Measurements from ENCODE around the gene GPC2.

- TF ChIP-seq CTCF (IDR thresholded peaks at IDR 0.05 in 2 of 3, conservative IDR thresholded peaks at IDR 0.05 in 1 of 3; ENCODE audit: borderline replicate concordance in 1 of 3, insufficient read depth in 1 of 3, low read depth in 2 of 3, low read length in 2 of 3): peak in 2 of 3 experiments; percentile 93 to 98; a peak in 4 of 6 replicates
- no peak for TF ChIP-seq EZH2 (IDR thresholded peaks at IDR 0.05)
- no peak for TF ChIP-seq POLR2A (IDR thresholded peaks at IDR 0.05; ENCODE audit: borderline replicate concordance, extremely low read depth, insufficient read depth, insufficient read length)
- no peak for TF ChIP-seq RAD21 (IDR thresholded peaks at IDR 0.05; ENCODE audit: low read depth)
- TF ChIP-seq, protein P1, sequence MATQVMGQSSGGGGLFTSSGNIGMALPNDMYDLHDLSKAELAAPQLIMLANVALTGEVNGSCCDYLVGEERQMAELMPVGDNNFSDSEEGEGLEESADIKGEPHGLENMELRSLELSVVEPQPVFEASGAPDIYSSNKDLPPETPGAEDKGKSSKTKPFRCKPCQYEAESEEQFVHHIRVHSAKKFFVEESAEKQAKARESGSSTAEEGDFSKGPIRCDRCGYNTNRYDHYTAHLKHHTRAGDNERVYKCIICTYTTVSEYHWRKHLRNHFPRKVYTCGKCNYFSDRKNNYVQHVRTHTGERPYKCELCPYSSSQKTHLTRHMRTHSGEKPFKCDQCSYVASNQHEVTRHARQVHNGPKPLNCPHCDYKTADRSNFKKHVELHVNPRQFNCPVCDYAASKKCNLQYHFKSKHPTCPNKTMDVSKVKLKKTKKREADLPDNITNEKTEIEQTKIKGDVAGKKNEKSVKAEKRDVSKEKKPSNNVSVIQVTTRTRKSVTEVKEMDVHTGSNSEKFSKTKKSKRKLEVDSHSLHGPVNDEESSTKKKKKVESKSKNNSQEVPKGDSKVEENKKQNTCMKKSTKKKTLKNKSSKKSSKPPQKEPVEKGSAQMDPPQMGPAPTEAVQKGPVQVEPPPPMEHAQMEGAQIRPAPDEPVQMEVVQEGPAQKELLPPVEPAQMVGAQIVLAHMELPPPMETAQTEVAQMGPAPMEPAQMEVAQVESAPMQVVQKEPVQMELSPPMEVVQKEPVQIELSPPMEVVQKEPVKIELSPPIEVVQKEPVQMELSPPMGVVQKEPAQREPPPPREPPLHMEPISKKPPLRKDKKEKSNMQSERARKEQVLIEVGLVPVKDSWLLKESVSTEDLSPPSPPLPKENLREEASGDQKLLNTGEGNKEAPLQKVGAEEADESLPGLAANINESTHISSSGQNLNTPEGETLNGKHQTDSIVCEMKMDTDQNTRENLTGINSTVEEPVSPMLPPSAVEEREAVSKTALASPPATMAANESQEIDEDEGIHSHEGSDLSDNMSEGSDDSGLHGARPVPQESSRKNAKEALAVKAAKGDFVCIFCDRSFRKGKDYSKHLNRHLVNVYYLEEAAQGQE (IDR thresholded peaks at IDR 0.05; ENCODE audit: low read depth): no peak
These were observed 44.5 kb downstream of the GPC2 start for GRCh38 chr7:100132697-100133151.

Data from HCT116 (cell line).